IMR-90 (cell line): ENCODE data around the gene ANXA3. TPM values are rescaled to one million over a fixed set of nuclear protein-coding genes. Genes with fewer than 3 reads are reported as not detected.

Experiments used
- ATAC-seq: fragments of 200-7000 bp; cut with Tn5 transposase; 2 replicates; pipeline ENCODE4 v1.9.1; 2020; ENCODE audit warnings: low read depth, mild to moderate bottlenecking, moderate library complexity
- BruUV-seq: library from RNA; stranded (reverse); fragments of 400-500 nt; replicated peaks from 2 replicates; lab custom pipeline; 2021; lab: Mats Ljungman, UMichigan
- CTCF ChIA-PET: fragments of 300-600 bp; formaldehyde crosslinking; extraction: SDS; loops from one replicate; lab custom pipeline; 2021; ENCODE audit warnings: antibody characterized with exemption; lab: Yijun Ruan, JAX
- POLR2A ChIA-PET: fragments of 300-600 bp; sonication (Branson Sonifier 250); formaldehyde crosslinking; loops from one replicate; lab custom pipeline; 2022; ENCODE audit warnings: antibody characterized with exemption; ENCODE audit not compliant: unreplicated experiment; lab: Charles Lee
- DNase-seq: peaks from one replicate; pipeline ENCODE4 v3.0.0; 2013
- H2AFZ ChIP-seq: replicated peaks from 2 replicates; pipeline ENCODE3; 2013; ENCODE audit warnings: low read length, mild to moderate bottlenecking; ENCODE audit not compliant: poor library complexity
- H2AK5ac ChIP-seq: 2 replicates; pipeline ENCODE4 v1.6.1; 2013; ENCODE audit warnings: low read depth, low read length, inconsistent platforms
- H2AK9ac ChIP-seq: replicated peaks from 2 replicates; pipeline ENCODE3; 2013; ENCODE audit warnings: mild to moderate bottlenecking, low read depth, low read length, moderate library complexity; ENCODE audit not compliant: poor library complexity
- H2BK120ac ChIP-seq: 2 replicates; pipeline ENCODE4 v1.6.1; 2013; ENCODE audit warnings: low read depth, low read length, inconsistent platforms
- H2BK15ac ChIP-seq: 3 replicates; pipeline ENCODE4 v1.6.1; 2013; ENCODE audit warnings: low read depth, low read length, inconsistent platforms
- H2BK20ac ChIP-seq: 2 replicates; pipeline ENCODE4 v1.6.1; 2013; ENCODE audit warnings: low read depth, mild to moderate bottlenecking, inconsistent platforms, low read length, moderate library complexity
- H2BK5ac ChIP-seq: 2 replicates; pipeline ENCODE4 v1.6.1; 2013; ENCODE audit warnings: mild to moderate bottlenecking, low read depth, low read length, inconsistent platforms; ENCODE audit not compliant: poor library complexity, severe bottlenecking
- H3K14ac ChIP-seq: replicated peaks from 2 replicates; pipeline ENCODE4 v1.6.1; 2013; ENCODE audit warnings: low read depth, low read length, inconsistent platforms
- H3K18ac ChIP-seq: 2 replicates; pipeline ENCODE4 v1.6.1; 2013; ENCODE audit warnings: low read depth, low read length, control low read depth
- H3K23ac ChIP-seq: 2 replicates; pipeline ENCODE4 v1.6.1; 2013; ENCODE audit warnings: low read depth, low read length, inconsistent platforms
- H3K27ac ChIP-seq: 2 replicates; pipeline ENCODE4 v1.5.1; 2013; ENCODE audit warnings: mild to moderate bottlenecking, control low read depth, low read length; ENCODE audit not compliant: insufficient read depth
- H3K27me3 ChIP-seq: 2 replicates; pipeline ENCODE4 v1.6.1; 2013; ENCODE audit warnings: low read length; ENCODE audit not compliant: control insufficient read depth, insufficient read depth
- H3K36me3 ChIP-seq: 2 replicates; pipeline ENCODE4 v1.6.1; 2013; ENCODE audit warnings: low read length, mixed read lengths; ENCODE audit not compliant: control insufficient read depth, insufficient read depth
- H3K4ac ChIP-seq: 2 replicates; pipeline ENCODE4 v1.6.1; 2013; ENCODE audit warnings: low read depth, low read length, inconsistent platforms
- H3K4me1 ChIP-seq: 2 replicates; pipeline ENCODE4 v1.6.1; 2013; ENCODE audit warnings: low read length, mixed read lengths; ENCODE audit not compliant: control insufficient read depth, insufficient read depth
- H3K4me2 ChIP-seq: 2 replicates; pipeline ENCODE4 v1.6.1; 2013; ENCODE audit warnings: low read depth, mild to moderate bottlenecking, control low read depth, low read length, moderate library complexity
- H3K4me3 ChIP-seq: 2 replicates; pipeline ENCODE4 v1.5.1; 2013; ENCODE audit warnings: low read depth, mild to moderate bottlenecking, control low read depth, low read length, moderate library complexity; ENCODE audit not compliant: insufficient read depth
- H3K56ac ChIP-seq: 2 replicates; pipeline ENCODE4 v1.6.1; 2013; ENCODE audit warnings: low read length, inconsistent platforms; ENCODE audit not compliant: insufficient read depth; ENCODE audit errors: extremely low read depth
- H3K79me1 ChIP-seq, 2 experiments: 2 replicates each; pipeline ENCODE4 v1.6.1; 2013; ENCODE audit warnings: low read length in 2 of 2, inconsistent platforms in 1 of 2, low read depth in 1 of 2
- H3K9ac ChIP-seq: 2 replicates; pipeline ENCODE4 v1.6.1; 2013; ENCODE audit warnings: low read depth, low read length, control low read depth
- H3K9me1 ChIP-seq: 2 replicates; pipeline ENCODE4 v1.6.1; 2013; ENCODE audit warnings: low read length, inconsistent platforms; ENCODE audit not compliant: insufficient read depth
- H3K9me3 ChIP-seq: 2 replicates; pipeline ENCODE4 v1.6.1; 2013; ENCODE audit warnings: low read length; ENCODE audit not compliant: control insufficient read depth, insufficient read depth
- H4K20me1 ChIP-seq: 2 replicates; pipeline ENCODE4 v1.6.1; 2013; ENCODE audit warnings: low read length, inconsistent platforms; ENCODE audit not compliant: insufficient read depth
- H4K5ac ChIP-seq: 2 replicates; pipeline ENCODE4 v1.6.1; 2013; ENCODE audit warnings: mild to moderate bottlenecking, low read depth, low read length, control low read depth
- H4K8ac ChIP-seq, 2 experiments: 2 replicates each; pipeline ENCODE4 v1.6.1; 2013; ENCODE audit warnings: low read depth in 2 of 2, low read length in 2 of 2, control low read depth in 1 of 2, inconsistent platforms in 1 of 2
- H4K91ac ChIP-seq: 2 replicates; pipeline ENCODE4 v1.6.1; 2013; ENCODE audit warnings: low read depth, low read length, inconsistent platforms; ENCODE audit not compliant: insufficient read depth
- CEBPB ChIP-seq: IDR thresholded peaks from 2 replicates; pipeline ENCODE4 v1.6.1; 2012; ENCODE audit warnings: low read depth, low read length, improper control_type of control experiment
- CHD1 ChIP-seq: IDR thresholded peaks from 2 replicates; pipeline ENCODE4 v1.6.1; 2012; ENCODE audit warnings: low read depth, low read length, improper control_type of control experiment
- MAZ ChIP-seq: IDR thresholded peaks from 2 replicates; pipeline ENCODE4 v1.6.1; 2012; ENCODE audit warnings: low read depth, mild to moderate bottlenecking, low read length, improper control_type of control experiment, moderate library complexity, borderline replicate concordance
- MXI1 ChIP-seq: IDR thresholded peaks from 2 replicates; pipeline ENCODE4 v1.6.1; 2012; ENCODE audit warnings: low read depth, mild to moderate bottlenecking, low read length, moderate library complexity, borderline replicate concordance
- NFE2L2 ChIP-seq: fragments of 150-350 bp; IDR thresholded peaks from 2 replicates; pipeline ENCODE4 v1.6.1; 2016; ENCODE audit warnings: low read depth, mild to moderate bottlenecking, low read length
- POLR2A ChIP-seq: IDR thresholded peaks from 2 replicates; pipeline ENCODE4 v1.6.1; 2012; ENCODE audit warnings: mild to moderate bottlenecking, low read depth, low read length
- RAD21 ChIP-seq: IDR thresholded peaks from 2 replicates; pipeline ENCODE4 v1.6.1; 2012; ENCODE audit warnings: low read length, improper control_type of control experiment
- RCOR1 ChIP-seq: IDR thresholded peaks from 2 replicates; pipeline ENCODE4 v1.6.1; 2012; ENCODE audit warnings: mild to moderate bottlenecking, low read length, improper control_type of control experiment; ENCODE audit not compliant: insufficient replicate concordance
- RFX5 ChIP-seq: IDR thresholded peaks from 2 replicates; pipeline ENCODE4 v1.8.0; 2012; ENCODE audit warnings: low read depth, mild to moderate bottlenecking, low read length, moderate library complexity
- WGBS, 2 experiments: methylation state at CpG; one replicate each; pipeline versions ENCODE4 v1.1.5 to v1.1.7; 2013; ENCODE audit warnings: missing lambda C conversion rate in 2 of 2; ENCODE audit not compliant: insufficient read length in 1 of 2; ENCODE audit errors: extremely low coverage in 2 of 2; 5-methylcytosine and 5-hydroxymethylcytosine counted together
- dilution Hi-C: fragments of 300-500 bp; cut with HindIII; formaldehyde crosslinking; loops from one replicate; pipeline ENCODE4 v1.14.3; 2018; ENCODE audit warnings: low sequenced_read_pairs; ENCODE audit not compliant: unreplicated experiment
- in situ Hi-C: fragments of 300-500 bp; cut with MboI; formaldehyde crosslinking; loops from 3 replicates; pipeline ENCODE4 v1.14.3; 2019; ENCODE audit warnings: low sequenced_read_pairs, inconsistent platforms, mixed read lengths
- intact Hi-C: fragments of 100-400 bp; cut with micrococcal nuclease; formaldehyde crosslinking; loops from 2 replicates; pipeline ENCODE4 v1.10.0; 2022
- polyA plus RNA-seq, 3 experiments: library from polyadenylated mRNA; depleted of rRNA; stranded (reverse); fragments of >200 nt; gene quantifications; 2 replicates each; pipeline ENCODE4 v1.2.3, GENCODE V29; 2012; ENCODE audit warnings: low replicate concordance in 1 of 3
- total RNA-seq: library from RNA; depleted of rRNA; stranded (reverse); fragments of >200 nt; gene quantifications from 2 replicates; pipeline ENCODE4 v1.2.3, GENCODE V29; 2012

ANXA3 gene
- total and polyA plus RNA-seq, 2 of the 4 experiments (the other 2 are of a cell fraction): 4.2 to 5.0 TPM

GRCh38 chr4:78581618-78582017 is 30.0 kb downstream of the ANXA3 start:
- Histone ChIP-seq H3K27ac (no peak overlapping the region), H3K79me1 (no peaks in the 10 kb centered on the region), H2AFZ (no peak overlapping the region), H3K9me1 (no peaks in the 10 kb centered on the region; the same call in 1 of the 2 replicates), H3K4me1 (no peaks in the 10 kb centered on the region; the same call in 1 of the 2 replicates), H2AK9ac (no peak overlapping the region), H3K4me3 (no peak overlapping the region), H3K14ac (no peak overlapping the region), H3K4ac (no peak overlapping the region), H4K8ac (no peak overlapping the region), H3K9ac (no peak overlapping the region), H3K4me2 (no peak overlapping the region), H2BK15ac (no peak overlapping the region), H2BK5ac (no peak overlapping the region), H3K9me3 (no peaks in the 10 kb centered on the region), H4K20me1 (no peaks in the 10 kb centered on the region), H4K91ac (no peak overlapping the region), H2AK5ac (no peak overlapping the region), H3K23ac (no peak overlapping the region), H3K18ac (no peak overlapping the region), H3K27me3 (no peaks in the 10 kb centered on the region), H3K36me3 (no peaks in the 10 kb centered on the region), H4K5ac (no peak overlapping the region), H2BK120ac (no peak overlapping the region), H3K56ac (no peak overlapping the region), H2BK20ac (peak overlapping the region; percentile 47; the same call in 1 of the 2 replicates)
- no CpG with 5 or more reads among the region's 3 CpGs for WGBS, 2 experiments
- no peak for TF ChIP-seq MAZ
- no peak for TF ChIP-seq POLR2A
- no peak for TF ChIP-seq CEBPB
- TF ChIP-seq NFE2L2: no peak
- TF ChIP-seq RFX5: no peak
- no peak for TF ChIP-seq CHD1
- TF ChIP-seq RAD21: no peak
- TF ChIP-seq RCOR1: no peak
- no peak for TF ChIP-seq MXI1
- CTCF ChIA-PET: interaction anchor here (1.8 to 1.9 kb wide), 2 partner anchors 10 to 19 kb away, joined by 3 to 4 read pairs; no protein-coding TSS in a partner anchor
- dilution Hi-C loops: no loop called here
- intact Hi-C loops: no loop called here
- POLR2A ChIA-PET: no interaction called here
- in situ Hi-C loops: no loop called here
- DNase-seq (no peak), ATAC-seq (no peak)
- no TSS peak for BruUV-seq
